HCT116 (cell line): ENCODE data around the gene QRSL1. TPM values are rescaled to one million over a fixed set of nuclear protein-coding genes. Genes with fewer than 3 reads are reported as not detected.

Source experiments
- ATAC-seq: fragments of 200-7000 bp; cut with Tn5 transposase; 2 replicates; pipeline ENCODE4 v1.9.1; 2020; ENCODE audit warnings: mild to moderate bottlenecking, moderate library complexity
- BruUV-seq: library from RNA; stranded (reverse); fragments of 400-500 nt; replicated peaks from 2 replicates; lab custom pipeline; 2021; lab: Mats Ljungman, UMichigan
- CTCF ChIA-PET: fragments of 300-600 bp; sonication (Branson Sonifier 250); formaldehyde crosslinking; loops from one replicate; lab custom pipeline; 2021; ENCODE audit warnings: antibody characterized with exemption; lab: Charles Lee
- POLR2A ChIA-PET: fragments of 300-600, 350-600 bp; sonication (Branson Sonifier 250); formaldehyde crosslinking; loops from one replicate; lab custom pipeline; 2021; ENCODE audit warnings: antibody characterized with exemption; lab: Charles Lee
- RAD21 ChIA-PET, 2 experiments: fragments of 300-600 bp; sonication (Branson Sonifier 250); formaldehyde crosslinking; loops; one replicate each; lab custom pipeline; 2023; ENCODE audit warnings: low total read pairs in 2 of 2; ENCODE audit not compliant: uncharacterized antibody in 2 of 2, unreplicated experiment in 2 of 2, low non-redundant PET in 1 of 2; lab: Charles Lee
- DNase-seq: peaks from one replicate; pipeline ENCODE4 v3.0.0-alpha.2; 2010; ENCODE audit warnings: low read depth, low spot score
- H2AFZ ChIP-seq: fragments of 200-600 bp; shearing (Covaris generic), sonication (generic); 2 replicates; pipeline ENCODE4 v1.6.1; 2017; ENCODE audit warnings: low read depth, mixed run types, mixed read lengths, antibody characterized with exemption, low read length; ENCODE audit not compliant: poor library complexity, severe bottlenecking
- H3K27ac ChIP-seq: 2 replicates; pipeline ENCODE4 v1.5.1; 2012; ENCODE audit warnings: low read depth, low read length
- H3K27me3 ChIP-seq: fragments of 200-600 bp; sonication (generic); 2 replicates; pipeline ENCODE4 v1.6.1; 2016; ENCODE audit warnings: mixed run types, low read length, mixed read lengths; ENCODE audit not compliant: insufficient read depth
- H3K36me3 ChIP-seq, 2 experiments: fragments of 200-500 bp in 1 of 2; fragments of 200-600 bp in 1 of 2; sonication (Bioruptor generic) in 1 of 2; sonication (generic) in 1 of 2; 2 replicates each; pipeline versions ENCODE4 v1.5.1 to v1.6.1; 2014 to 2016; ENCODE audit warnings: low read length in 2 of 2, inconsistent platforms in 1 of 2, mixed read lengths in 1 of 2, mixed run types in 1 of 2; ENCODE audit not compliant: insufficient read depth in 2 of 2, control insufficient read depth in 1 of 2
- H3K4me1 ChIP-seq, 2 experiments: fragments of 200-600 bp in 1 of 2; sonication (generic) in 1 of 2; 2 replicates each; pipeline versions ENCODE4 v1.5.1 to v1.6.1; 2012 to 2017; ENCODE audit warnings: low read length in 2 of 2, inconsistent platforms in 1 of 2, mild to moderate bottlenecking in 1 of 2, mixed read lengths in 1 of 2, mixed run types in 1 of 2, moderate library complexity in 1 of 2; ENCODE audit not compliant: insufficient read depth in 2 of 2, control insufficient read depth in 1 of 2
- H3K4me2 ChIP-seq: fragments of 200-600 bp; sonication (generic); 2 replicates; pipeline ENCODE4 v1.6.1; 2017; ENCODE audit warnings: mixed run types, low read length, mixed read lengths
- H3K4me3 ChIP-seq, 2 experiments: fragments of 200-600 bp in 1 of 2; sonication (generic) in 1 of 2; replicated peaks in 1 of 2; 2 replicates each; pipeline ENCODE4 v1.5.1; 2011 to 2016; ENCODE audit warnings: low read length in 2 of 2, control low read depth in 1 of 2, low read depth in 1 of 2, mild to moderate bottlenecking in 1 of 2, mixed read lengths in 1 of 2, mixed run types in 1 of 2
- H3K79me2 ChIP-seq: fragments of 200-600 bp; sonication (generic); 2 replicates; pipeline ENCODE4 v1.6.1; 2017; ENCODE audit warnings: mild to moderate bottlenecking, mixed run types, low read length, moderate library complexity, mixed read lengths; ENCODE audit not compliant: insufficient read depth
- H3K9ac ChIP-seq: fragments of 200-600 bp; sonication (generic); 2 replicates; pipeline ENCODE4 v1.6.1; 2016; ENCODE audit warnings: low read length, mixed read lengths
- H3K9me2 ChIP-seq: fragments of 200-600 bp; sonication (generic), shearing (Covaris generic); 2 replicates; pipeline ENCODE4 v1.6.1; 2017; ENCODE audit warnings: mixed run types, mild to moderate bottlenecking, moderate library complexity; ENCODE audit not compliant: insufficient read depth
- H3K9me3 ChIP-seq, 2 experiments: fragments of 200-500 bp in 1 of 2; fragments of 200-600 bp in 1 of 2; sonication (Bioruptor generic) in 1 of 2; sonication (generic) in 1 of 2; 2 replicates each; pipeline ENCODE4 v1.6.1; 2014 to 2017; ENCODE audit warnings: low read length in 2 of 2, mixed read lengths in 2 of 2, inconsistent platforms in 1 of 2, low read depth in 1 of 2, mild to moderate bottlenecking in 1 of 2, mixed run types in 1 of 2, moderate library complexity in 1 of 2; ENCODE audit not compliant: control insufficient read depth in 1 of 2, insufficient read depth in 1 of 2
- H4K20me1 ChIP-seq: fragments of 200-600 bp; sonication (generic), shearing (Covaris generic); 2 replicates; pipeline ENCODE4 v1.6.1; 2017; ENCODE audit warnings: mixed run types, mild to moderate bottlenecking, moderate library complexity; ENCODE audit not compliant: insufficient read depth
- CBX3 ChIP-seq: IDR thresholded peaks from 2 replicates; pipeline ENCODE4 v1.6.1; 2012; ENCODE audit warnings: low read depth
- FOSL1 ChIP-seq: IDR thresholded peaks from 2 replicates; pipeline ENCODE4 v1.6.1; 2012; ENCODE audit warnings: low read depth
- POLR2A ChIP-seq: IDR thresholded peaks from 2 replicates; pipeline ENCODE4 v1.7.0; 2011; ENCODE audit warnings: borderline replicate concordance; ENCODE audit not compliant: insufficient read depth, insufficient read length; ENCODE audit errors: extremely low read depth
- RAD21 ChIP-seq: IDR thresholded peaks from 2 replicates; pipeline ENCODE4 v1.6.1; 2012; ENCODE audit warnings: low read depth, mild to moderate bottlenecking
- SRF ChIP-seq: IDR thresholded peaks from 2 replicates; pipeline ENCODE4 v1.6.1; 2012; ENCODE audit warnings: low read depth
- intact Hi-C: fragments of 100-400 bp; cut with micrococcal nuclease; formaldehyde crosslinking; loops from 2 replicates; pipeline ENCODE4 v1.10.0; 2022
- total RNA-seq: library from RNA; stranded (reverse); gene quantifications from one replicate; pipeline ENCODE4 v1.2.1, GENCODE V29; 2021; ENCODE audit not compliant: unreplicated experiment
- TF ChIP-seq, protein P1 (sequence below), 3 experiments: fragments of 200-600 bp in 1 of 3; sonication (generic) in 1 of 3; IDR thresholded peaks in 2 of 3; conservative IDR thresholded peaks in 1 of 3; 2 replicates each; pipeline ENCODE4 v1.5.1; 2012 to 2017; ENCODE audit warnings: low read depth in 2 of 3, low read length in 2 of 3, antibody characterized with exemption in 1 of 3, borderline replicate concordance in 1 of 3, control low read depth in 1 of 3, mild to moderate bottlenecking in 1 of 3, mixed read lengths in 1 of 3, mixed run types in 1 of 3, moderate library complexity in 1 of 3; ENCODE audit not compliant: insufficient read depth in 1 of 3

QRSL1 gene
- total RNA-seq, 1 experiment from 2014 or later: 16.0 TPM

DNA sequence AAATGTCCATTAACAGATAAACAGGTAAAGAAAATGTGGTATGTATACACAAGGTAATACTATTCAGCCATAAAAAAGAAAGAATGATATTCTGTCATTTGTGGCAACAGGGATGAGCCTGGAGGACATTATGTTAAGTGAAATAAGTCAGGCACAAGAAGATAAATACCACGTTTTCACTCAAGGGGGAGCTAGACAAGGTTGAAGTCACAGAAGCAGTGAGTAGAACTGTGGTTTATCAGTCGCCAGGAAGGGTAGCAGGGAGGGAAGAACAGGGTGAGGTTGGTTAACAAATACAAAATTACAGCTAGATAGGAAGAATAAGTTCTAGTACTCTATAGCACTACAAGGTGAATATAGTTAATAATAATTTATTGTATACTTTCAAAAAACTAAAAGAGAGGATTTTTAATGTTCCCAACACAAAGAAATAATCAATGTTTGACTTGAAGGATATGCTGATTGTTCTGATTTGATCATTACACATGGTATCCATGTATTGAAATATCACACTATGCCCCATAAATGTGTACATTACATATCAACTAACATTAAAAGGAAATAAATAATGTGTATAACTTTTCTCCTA, 21.2 kb upstream of the QRSL1 start:
- peak; percentile 64 for DNase-seq
- Histone ChIP-seq H3K36me3 (no peaks in the 10 kb centered on the region), H2AFZ (no peak overlapping the region), H3K4me2 (no peak overlapping the region), H3K9ac (no peak overlapping the region), H3K4me1 (no peaks in the 10 kb centered on the region), H3K4me3 (no peak overlapping the region)
- no TSS peak for BruUV-seq
- TF ChIP-seq FOSL1 (0 out of 2 replicates have a peak, but pooled peaks have one; percentile 8), RAD21 (peak; percentile 61), POLR2A (no peak), CBX3 (peak; percentile 64; the same call in 1 of the 2 replicates)
- TF ChIP-seq, protein P1, sequence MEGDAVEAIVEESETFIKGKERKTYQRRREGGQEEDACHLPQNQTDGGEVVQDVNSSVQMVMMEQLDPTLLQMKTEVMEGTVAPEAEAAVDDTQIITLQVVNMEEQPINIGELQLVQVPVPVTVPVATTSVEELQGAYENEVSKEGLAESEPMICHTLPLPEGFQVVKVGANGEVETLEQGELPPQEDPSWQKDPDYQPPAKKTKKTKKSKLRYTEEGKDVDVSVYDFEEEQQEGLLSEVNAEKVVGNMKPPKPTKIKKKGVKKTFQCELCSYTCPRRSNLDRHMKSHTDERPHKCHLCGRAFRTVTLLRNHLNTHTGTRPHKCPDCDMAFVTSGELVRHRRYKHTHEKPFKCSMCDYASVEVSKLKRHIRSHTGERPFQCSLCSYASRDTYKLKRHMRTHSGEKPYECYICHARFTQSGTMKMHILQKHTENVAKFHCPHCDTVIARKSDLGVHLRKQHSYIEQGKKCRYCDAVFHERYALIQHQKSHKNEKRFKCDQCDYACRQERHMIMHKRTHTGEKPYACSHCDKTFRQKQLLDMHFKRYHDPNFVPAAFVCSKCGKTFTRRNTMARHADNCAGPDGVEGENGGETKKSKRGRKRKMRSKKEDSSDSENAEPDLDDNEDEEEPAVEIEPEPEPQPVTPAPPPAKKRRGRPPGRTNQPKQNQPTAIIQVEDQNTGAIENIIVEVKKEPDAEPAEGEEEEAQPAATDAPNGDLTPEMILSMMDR (IDR thresholded peaks at IDR 0.05 in 2 of 3, conservative IDR thresholded peaks at IDR 0.05 in 1 of 3; ENCODE audit: borderline replicate concordance in 1 of 3, insufficient read depth in 1 of 3, low read depth in 2 of 3, low read length in 2 of 3): peak; percentile 57 to 68 (median 60); a peak in 5 of 6 replicates
- TF ChIP-seq, all 23 proteins: peak for 4
- Histone ChIP-seq H4K20me1 (no peaks in the 10 kb centered on the region), H3K27me3 (no peaks in the 10 kb centered on the region), H3K9me2 (no peaks in the 10 kb centered on the region), H3K9me3 (no peaks in the 10 kb centered on the region), H3K79me2 (no peaks in the 10 kb centered on the region), H3K27ac (no peak overlapping the region)
- RAD21 ChIA-PET: no interaction called here
- POLR2A ChIA-PET: no interaction called here
- CTCF ChIA-PET: interaction anchor here (0.7 to 1.1 kb wide), 6 partner anchors 8 to 389 kb away, joined by 3 to 9 read pairs (median 3); no protein-coding TSS in a partner anchor
- peak; percentile 91 for ATAC-seq
- intact Hi-C loops: loop anchor here (1.0 to 5.0 kb wide), 2 partner anchors 371 to 389 kb away; no protein-coding TSS in a partner anchor

DNA sequence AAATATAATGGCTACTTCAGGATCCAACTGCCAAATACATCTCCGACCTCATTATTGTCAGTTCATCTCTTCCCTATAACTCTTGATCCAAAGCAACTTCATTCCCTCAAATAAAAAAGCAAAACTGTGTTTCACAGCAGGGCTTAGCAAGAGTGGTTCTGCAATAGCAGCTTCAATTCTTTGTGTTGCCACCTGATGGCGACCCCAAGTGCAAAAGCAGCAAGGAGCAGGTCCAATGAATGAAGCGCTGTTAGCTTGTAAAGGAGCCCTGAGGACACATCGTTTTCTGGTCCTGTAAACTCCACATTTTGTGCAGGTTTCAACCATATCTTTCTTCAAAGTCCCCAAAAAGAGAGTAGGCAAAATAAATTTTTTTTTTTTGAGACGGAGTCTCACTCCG, 19.7 kb upstream of the QRSL1 start:
- H3K4me3 ChIP-seq: no peak overlapping the region
- CTCF ChIA-PET: interaction anchor here (0.7 to 1.5 kb wide), 7 partner anchors 8 to 388 kb away, joined by 3 to 22 read pairs (median 3); no protein-coding TSS in a partner anchor
- no TSS peak for BruUV-seq
- H3K9me2 ChIP-seq: no peaks in the 10 kb centered on the region
- H2AFZ ChIP-seq: no peak overlapping the region
- peak; percentile 21 for DNase-seq
- no peaks in the 10 kb centered on the region for H3K9me3 ChIP-seq
- TF ChIP-seq, protein P1 (IDR thresholded peaks at IDR 0.05 in 2 of 3, conservative IDR thresholded peaks at IDR 0.05 in 1 of 3; ENCODE audit: borderline replicate concordance in 1 of 3, insufficient read depth in 1 of 3, low read depth in 2 of 3, low read length in 2 of 3): peak; percentile 48 to 58 (median 57); a peak in 5 of 6 replicates
- TF ChIP-seq RAD21 (peak; percentile 62), SRF (no peak)
- TF ChIP-seq, all 23 proteins: peak for 2
- Histone ChIP-seq H3K27me3 (no peaks in the 10 kb centered on the region), H3K36me3 (no peaks in the 10 kb centered on the region), H4K20me1 (no peaks in the 10 kb centered on the region), H3K9ac (no peak overlapping the region), H3K4me1 (no peaks in the 10 kb centered on the region), H3K79me2 (no peaks in the 10 kb centered on the region), H3K27ac (no peak overlapping the region), H3K4me2 (no peak overlapping the region)
- ATAC-seq: peak; percentile 83
- intact Hi-C loops: loop anchor here (5.0 kb wide), 1 partner anchor 388 kb away; no protein-coding TSS in a partner anchor
- POLR2A ChIA-PET: interaction anchor here (0.7 kb wide), 1 partner anchor 167 kb away, joined by 3 read pairs; no protein-coding TSS in a partner anchor
- RAD21 ChIA-PET: interaction anchor here in 1 of 2 experiments (1.3 kb wide), 1 partner anchor 370 kb away, joined by 6 read pairs; no protein-coding TSS in a partner anchor
